Pancreas (tissue), 10 donors: ENCODE data around the gene LITAFD. TPM values are rescaled to one million over a fixed set of nuclear protein-coding genes. Genes with fewer than 3 reads are reported as not detected.
A peak's percentile ranks its signal among the peaks of the same experiment; 100 is the strongest.

ENCODE experiments used
- ATAC-seq, 4 donors: fragments of 200-7000 bp; cut with Tn5 transposase; one replicate each; pipeline versions ENCODE4 v1.8.0 to v1.9.1; 2020; ENCODE audit warnings: mild to moderate bottlenecking in 4 of 4, moderate library complexity in 4 of 4
- DNase-seq, 6 donors: peaks; one replicate each; pipeline ENCODE4 v3.0.0-alpha.2; 2020
- FAIRE-seq: peaks from 2 replicates; lab custom pipeline; 2012; peaks lifted over from hg19 to GRCh38; lab: Jason Lieb, UNC
- H3K27ac ChIP-seq, 4 donors: fragments of 200-600 bp; sonication (generic); 1 replicate in 3 of 4; 2 replicates in 1 of 4; pipeline versions ENCODE4 v1.5.0 to v1.8.0; 2020
- H3K27me3 ChIP-seq, 4 donors: fragments of 200-600 bp; one replicate each; pipeline ENCODE4 v1.8.0; 2021
- H3K36me3 ChIP-seq, 3 donors: fragments of 200-600 bp; sonication (generic) in 1 of 3; one replicate each; pipeline versions ENCODE4 v1.5.0 to v1.8.0; 2020 to 2021
- H3K4me1 ChIP-seq, 3 donors: fragments of 200-600 bp; one replicate each; pipeline ENCODE4 v1.8.0; 2021
- H3K4me3 ChIP-seq, 4 donors: fragments of 200-600 bp; sonication (generic) in 2 of 4; one replicate each; pipeline versions ENCODE4 v1.5.0 to v1.8.0; 2020 to 2021
- H3K9me3 ChIP-seq, 4 donors: fragments of 200-600 bp; one replicate each; pipeline ENCODE4 v1.8.0; 2021
- WGBS, 2 donors: extraction: QIAGEN DNeasy Blood & Tissue Kit; methylation state at CpG; one replicate each; pipeline ENCODE4 v1.1.7; 2013; 5-methylcytosine and 5-hydroxymethylcytosine counted together
- intact Hi-C, 3 donors: fragments of 100-400 bp; cut with DNase I; formaldehyde crosslinking; loops; one replicate each; pipeline versions ENCODE4 v1.11.1 to v1.14.2; 2022
- polyA plus RNA-seq, 2 donors: library from polyadenylated mRNA; stranded (reverse); fragments of 200-250 nt; gene quantifications; one replicate each; pipeline ENCODE4 v1.2.3, GENCODE V29; 2013
- total RNA-seq, 6 donors: library from RNA; stranded (reverse); fragmentation: NEBNext Ultra II Directional in 4 of 6; extraction: Animal tissue kit (Norgen Biotek cat#: 25700) in 4 of 6; gene quantifications; one replicate each; pipeline versions ENCODE4 v1.2.1 to v1.2.4, GENCODE V29; 2021 to 2023
- TF ChIP-seq, protein P1 (sequence below), 4 donors: fragments of 200-600 bp; sonication (generic) in 3 of 4; IDR thresholded peaks; one replicate each; pipeline versions ENCODE4 v1.5.0 to v1.8.0; 2021; ENCODE audit warnings: antibody characterized with exemption in 4 of 4
- donor health status: healthy with polysubstance abuse.
- donor health status: DM: no; HTN: no; CAD: no; lungs with moderate emphysema.
- donor health status: DM: no; HTN: no; CAD: no.
- donor health status: control.
- donor health status: control.
- donor health status: Bipolar disorder and iron deficiency.
- donor health status: DM: yes; HTN: yes; CAD: no.
- donor health status: DM: no; HTN: no; CAD: no.
- donor health status: DM: no; HTN: no; CAD: no.
- donor health status: DM: yes; HTN: yes; CAD: no.

Gene LITAFD
- total and polyA plus RNA-seq, 8 donors, result not detected

DNA sequence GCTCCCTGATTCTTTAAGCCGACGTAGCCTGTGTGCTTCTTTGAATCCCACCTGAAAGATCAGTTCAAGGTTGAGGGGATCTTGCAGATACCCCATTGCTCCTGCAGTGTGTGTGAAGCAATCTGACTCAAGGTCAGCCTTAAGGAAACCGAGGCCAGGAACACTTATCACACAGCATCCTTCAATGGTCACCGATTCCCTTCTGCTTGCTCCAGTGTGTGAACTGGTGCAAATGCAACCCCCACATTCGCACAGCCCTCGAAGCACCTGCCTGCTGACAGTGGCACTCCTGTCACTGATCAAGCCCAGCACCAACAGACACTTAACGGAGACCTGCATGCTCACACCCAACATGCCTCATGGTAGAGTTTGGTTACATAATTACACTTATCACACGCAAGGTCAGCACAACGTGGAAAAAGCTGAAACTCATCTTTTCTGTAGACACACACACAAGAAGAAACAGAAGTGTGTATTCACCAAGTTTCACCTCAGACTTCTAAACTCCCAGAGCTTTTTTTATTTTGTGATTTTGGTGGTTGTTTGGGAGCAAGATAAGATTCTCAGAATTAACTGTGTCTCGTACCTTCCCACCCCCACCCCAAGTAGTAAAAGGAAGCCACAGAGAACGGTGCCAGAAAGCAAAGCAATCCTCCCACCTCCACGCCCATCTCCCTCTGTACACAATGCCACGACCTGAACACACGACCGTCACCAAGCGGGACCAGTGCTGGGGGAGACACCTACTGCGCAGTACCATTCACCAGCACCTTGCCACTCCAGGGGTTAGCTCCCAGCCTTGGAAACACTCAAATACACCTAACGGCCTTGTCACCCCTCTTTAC is 37.2 kb downstream of the LITAFD start:
- no peak overlapping the region for H3K27ac ChIP-seq
- peaks cover 6 to 50% (median 13%) of the 10 kb centered on the region in 3 donors for H3K36me3 ChIP-seq
- WGBS, 2 donors, result 74 to 80% methylated on average over 18 of the region's 18 CpGs
- ATAC-seq, result peak in 1 of 4 donors; percentile 6
- TF ChIP-seq, protein P1, sequence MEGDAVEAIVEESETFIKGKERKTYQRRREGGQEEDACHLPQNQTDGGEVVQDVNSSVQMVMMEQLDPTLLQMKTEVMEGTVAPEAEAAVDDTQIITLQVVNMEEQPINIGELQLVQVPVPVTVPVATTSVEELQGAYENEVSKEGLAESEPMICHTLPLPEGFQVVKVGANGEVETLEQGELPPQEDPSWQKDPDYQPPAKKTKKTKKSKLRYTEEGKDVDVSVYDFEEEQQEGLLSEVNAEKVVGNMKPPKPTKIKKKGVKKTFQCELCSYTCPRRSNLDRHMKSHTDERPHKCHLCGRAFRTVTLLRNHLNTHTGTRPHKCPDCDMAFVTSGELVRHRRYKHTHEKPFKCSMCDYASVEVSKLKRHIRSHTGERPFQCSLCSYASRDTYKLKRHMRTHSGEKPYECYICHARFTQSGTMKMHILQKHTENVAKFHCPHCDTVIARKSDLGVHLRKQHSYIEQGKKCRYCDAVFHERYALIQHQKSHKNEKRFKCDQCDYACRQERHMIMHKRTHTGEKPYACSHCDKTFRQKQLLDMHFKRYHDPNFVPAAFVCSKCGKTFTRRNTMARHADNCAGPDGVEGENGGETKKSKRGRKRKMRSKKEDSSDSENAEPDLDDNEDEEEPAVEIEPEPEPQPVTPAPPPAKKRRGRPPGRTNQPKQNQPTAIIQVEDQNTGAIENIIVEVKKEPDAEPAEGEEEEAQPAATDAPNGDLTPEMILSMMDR (IDR thresholded peaks at IDR 0.05), result no peak
- no peak for FAIRE-seq
- H3K27me3 ChIP-seq, result no peaks in the 10 kb centered on the region
- H3K4me3 ChIP-seq, result no peak overlapping the region
- intact Hi-C loops, result no loop called here
- no peak for DNase-seq
- peaks cover 0 to 9% (median 8%) of the 10 kb centered on the region in 3 donors for H3K4me1 ChIP-seq
- H3K9me3 ChIP-seq, result no peaks in the 10 kb centered on the region

- TF ChIP-seq, protein P1 (IDR thresholded peaks at IDR 0.05), result no peak
- no peak overlapping the region for H3K4me3 ChIP-seq
- DNase-seq, result no peak
- H3K4me1 ChIP-seq, result peaks cover 0 to 12% (median 8%) of the 10 kb centered on the region in 3 donors
- FAIRE-seq, result no peak
- no peaks in the 10 kb centered on the region for H3K9me3 ChIP-seq
- intact Hi-C loops, result no loop called here
- peaks cover 6 to 44% (median 13%) of the 10 kb centered on the region in 3 donors for H3K36me3 ChIP-seq
- H3K27me3 ChIP-seq, result no peaks in the 10 kb centered on the region
- ATAC-seq, result no peak
- no peak overlapping the region for H3K27ac ChIP-seq
- 89 to 91% methylated on average over 11 of the region's 11 CpGs for WGBS, 2 donors
Measured at GRCh38 chr16:8919934-8920462, 37.8 kb downstream of the LITAFD start.

GRCh38 chr16:8920645-8921346 is 38.6 kb downstream of the LITAFD start:
- WGBS, 2 donors, result 86 to 88% methylated on average over 6 of the region's 6 CpGs
- Histone ChIP-seq H3K27me3 (no peaks in the 10 kb centered on the region), H3K4me1 (peaks cover 0 to 12% (median under 1%) of the 10 kb centered on the region in 3 donors), H3K4me3 (no peak overlapping the region), H3K36me3 (peaks cover 6 to 41% (median 13%) of the 10 kb centered on the region in 3 donors), H3K9me3 (no peaks in the 10 kb centered on the region), H3K27ac (no peak overlapping the region)
- ATAC-seq (no peak), FAIRE-seq (no peak), DNase-seq (no peak)
- TF ChIP-seq, protein P1 (IDR thresholded peaks at IDR 0.05), result no peak
- intact Hi-C loops, result no loop called here

DNA sequence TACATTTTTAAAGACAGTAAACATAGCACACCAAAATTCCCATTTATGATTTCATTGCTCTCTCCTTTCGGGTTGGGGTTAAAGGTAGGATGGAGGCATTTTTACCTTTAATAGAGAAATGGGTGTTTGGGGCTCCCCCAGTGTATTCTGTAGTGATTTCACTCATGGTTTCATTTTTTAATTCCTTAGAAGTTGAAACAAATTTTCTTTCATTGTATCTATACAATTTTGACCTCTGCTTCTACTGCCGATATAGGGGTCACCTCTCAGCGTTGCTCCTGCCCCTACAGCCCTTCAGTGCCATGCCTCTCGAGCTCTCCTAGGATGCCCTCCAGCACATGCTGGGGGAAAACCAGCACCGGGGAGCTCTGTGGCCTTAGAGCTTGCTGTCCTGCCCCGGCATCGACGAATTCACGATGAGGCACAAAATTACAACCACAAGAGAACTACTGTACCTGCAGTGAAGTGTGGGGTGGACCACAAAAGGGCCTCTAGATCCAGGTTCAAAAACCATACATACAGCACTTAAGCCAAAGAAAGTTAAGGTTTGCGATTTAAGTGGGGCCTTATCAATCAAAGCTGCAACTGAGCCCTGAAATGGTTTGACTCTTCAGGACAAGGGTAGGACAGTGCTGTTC is 39.3 kb downstream of the LITAFD start:
- no peaks in the 10 kb centered on the region for H3K27me3 ChIP-seq
- H3K36me3 ChIP-seq, result peaks cover 6 to 41% (median 13%) of the 10 kb centered on the region in 3 donors
- FAIRE-seq, result no peak
- ATAC-seq, result no peak
- WGBS, 2 donors, result 91 to 94% methylated on average over 10 of the region's 10 CpGs
- H3K4me1 ChIP-seq, result peaks cover 0 to 12% (median 0%) of the 10 kb centered on the region in 3 donors
- H3K27ac ChIP-seq, result no peak overlapping the region
- no peaks in the 10 kb centered on the region for H3K9me3 ChIP-seq
- H3K4me3 ChIP-seq, result no peak overlapping the region
- TF ChIP-seq, protein P1 (IDR thresholded peaks at IDR 0.05), result no peak
- intact Hi-C loops, result no loop called here
- no peak for DNase-seq
